Type B pancreatic cell (in vitro differentiated cells): ENCODE results near the gene TBC1D14. TPM values are rescaled to one million over a fixed set of nuclear protein-coding genes. Genes with fewer than 3 reads are reported as not detected.

ENCODE experiments used
- DNase-seq: peaks from one replicate; pipeline ENCODE4 v3.0.0; 2021; ENCODE audit warnings: mixed read lengths; ENCODE audit not compliant: unreplicated experiment; ENCODE audit errors: extremely low spot score
- H3K27ac Mint-ChIP-seq: 2 replicates; pipeline ENCODE4 v1.8.0; 2021; ENCODE audit warnings: mild to moderate bottlenecking, mixed read lengths
- H3K27me3 Mint-ChIP-seq: 2 replicates; pipeline ENCODE4 v1.8.0; 2021; ENCODE audit warnings: mixed read lengths
- H3K36me3 Mint-ChIP-seq: 2 replicates; pipeline ENCODE4 v1.8.0; 2021; ENCODE audit warnings: mixed read lengths
- H3K4me1 Mint-ChIP-seq: one replicate; pipeline ENCODE4 v1.8.0; 2021; ENCODE audit warnings: mixed read lengths; ENCODE audit not compliant: unreplicated experiment
- H3K4me3 Mint-ChIP-seq: 2 replicates; pipeline ENCODE4 v1.8.0; 2021; ENCODE audit warnings: mild to moderate bottlenecking, mixed read lengths
- H3K9me3 Mint-ChIP-seq: 2 replicates; pipeline ENCODE4 v1.8.0; 2021; ENCODE audit warnings: mixed read lengths
- CTCF ChIP-seq: fragments of 200-600 bp; sonication (generic); conservative IDR thresholded peaks from 2 replicates; pipeline ENCODE4 v1.5.0; 2021; ENCODE audit warnings: antibody characterized with exemption, mild to moderate bottlenecking
- total RNA-seq: library from RNA; stranded (reverse); gene quantifications from 2 replicates; pipeline ENCODE4 v1.2.1, GENCODE V29; 2021; ENCODE audit warnings: low replicate concordance

The TBC1D14 gene
- total RNA-seq, 1 donor from 2014 or later, result 55.9 TPM

GRCh38 chr4:6986072-6986780 lies 76.6 kb downstream of the TBC1D14 start:
- Mint-ChIP-seq H3K27ac (peak overlapping the region; percentile 95), H3K27me3 (no peaks in the 10 kb centered on the region), H3K4me3 (peak overlapping the region; percentile 96), H3K36me3 (peaks cover 5% of the 10 kb centered on the region), H3K4me1 (peaks cover 45% of the 10 kb centered on the region), H3K9me3 (no peaks in the 10 kb centered on the region)
- no peak for TF ChIP-seq CTCF
- no peak for DNase-seq

GRCh38 chr4:6986781-6987587 lies 77.4 kb downstream of the TBC1D14 start:
- Mint-ChIP-seq H3K36me3 (no peaks in the 10 kb centered on the region), H3K4me1 (peaks cover 52% of the 10 kb centered on the region), H3K4me3 (peak overlapping the region; percentile 97), H3K27ac (peak overlapping the region; percentile 96), H3K9me3 (no peaks in the 10 kb centered on the region), H3K27me3 (no peaks in the 10 kb centered on the region)
- peak; percentile 97 for DNase-seq
- no peak for TF ChIP-seq CTCF

GRCh38 chr4:6987588-6987961 lies 77.9 kb downstream of the TBC1D14 start:
- Mint-ChIP-seq H3K36me3 (no peaks in the 10 kb centered on the region), H3K4me1 (peaks cover 52% of the 10 kb centered on the region), H3K27ac (peak overlapping the region; percentile 96), H3K27me3 (no peaks in the 10 kb centered on the region), H3K9me3 (no peaks in the 10 kb centered on the region), H3K4me3 (peak overlapping the region; percentile 97)
- DNase-seq, result no peak
- no peak for TF ChIP-seq CTCF

- no peak for DNase-seq
- Mint-ChIP-seq H3K36me3 (peaks cover 2% of the 10 kb centered on the region), H3K27me3 (no peaks in the 10 kb centered on the region), H3K4me3 (peak overlapping the region; percentile 97), H3K9me3 (no peaks in the 10 kb centered on the region), H3K4me1 (peaks cover 56% of the 10 kb centered on the region), H3K27ac (peak overlapping the region; percentile 96)
- TF ChIP-seq CTCF, result no peak
Measured at GRCh38 chr4:6988016-6988715, 78.5 kb downstream of the TBC1D14 start.

GRCh38 chr4:6989331-6989923 lies 79.8 kb downstream of the TBC1D14 start:
- Mint-ChIP-seq H3K9me3 (no peaks in the 10 kb centered on the region), H3K4me3 (peak overlapping the region; percentile 97), H3K27ac (peak overlapping the region; percentile 37), H3K36me3 (peaks cover 8% of the 10 kb centered on the region), H3K27me3 (no peaks in the 10 kb centered on the region), H3K4me1 (peaks cover 60% of the 10 kb centered on the region)
- no peak for TF ChIP-seq CTCF
- peak; percentile 6 for DNase-seq
